A549 (cell line): Measurements from ENCODE around the gene SNCAIP. TPM values are rescaled to one million over a fixed set of nuclear protein-coding genes. Genes with fewer than 3 reads are reported as not detected.

Source experiments
- ATAC-seq, 2 experiments: fragments of 200-7000 bp in 1 of 2; fragments of >200 bp in 1 of 2; cut with Nextera tagmentation in 1 of 2; cut with Tn5 transposase in 1 of 2; 3 replicates each; pipeline versions ENCODE4 v1.8.0 to v1.9.1; 2018 to 2020; ENCODE audit warnings: mild to moderate bottlenecking in 1 of 2, moderate library complexity in 1 of 2
- CTCF ChIA-PET: fragments of 300-600 bp; sonication (Branson Sonifier 250); formaldehyde crosslinking; extraction: SDS; loops from one replicate; lab custom pipeline; 2021; ENCODE audit warnings: antibody characterized with exemption, inconsistent platforms; lab: Yijun Ruan, JAX
- POLR2A ChIA-PET: fragments of 350-600 bp; formaldehyde crosslinking; extraction: SDS; loops from one replicate; lab custom pipeline; 2021; ENCODE audit warnings: antibody characterized with exemption, inconsistent platforms; lab: Yijun Ruan, JAX
- DNase-seq, 2 experiments: peaks; one replicate each; pipeline versions ENCODE4 v3.0.0 to v3.0.0-alpha.2; 2011 to 2016; ENCODE audit warnings: low read depth in 1 of 2, low spot score in 1 of 2
- FAIRE-seq: peaks from 2 replicates; lab custom pipeline; 2011; peaks lifted over from hg19 to GRCh38; lab: Jason Lieb, UNC
- H3K27ac ChIP-seq, 2 experiments: fragments of >200 bp; sonication (Bioruptor Twin); formaldehyde crosslinking; 3 replicates each; pipeline ENCODE4 v1.5.1; 2016 to 2017
- H3K4me1 ChIP-seq: fragments of >200 bp; sonication (Bioruptor Twin); formaldehyde crosslinking; 3 replicates; pipeline ENCODE4 v1.6.1; 2016
- H3K4me2 ChIP-seq: fragments of >200 bp; sonication (Bioruptor Twin); formaldehyde crosslinking; 3 replicates; pipeline ENCODE4 v1.6.1; 2016
- H3K4me3 ChIP-seq: fragments of >200 bp; sonication (Bioruptor Twin); formaldehyde crosslinking; 3 replicates; pipeline ENCODE4 v1.5.1; 2016
- H3K9me3 ChIP-seq: fragments of >200 bp; sonication (Bioruptor Twin); formaldehyde crosslinking; 3 replicates; pipeline ENCODE4 v1.6.1; 2016
- CBX2 ChIP-seq: fragments of 200-600 bp; sonication (generic); IDR thresholded peaks from 2 replicates; pipeline ENCODE4 v1.6.1; 2016; ENCODE audit warnings: low read depth, mild to moderate bottlenecking, borderline replicate concordance
- CHD2 ChIP-seq: fragments of 150-350 bp; IDR thresholded peaks from 2 replicates; pipeline ENCODE4 v1.6.1; 2014; ENCODE audit warnings: low read length; ENCODE audit not compliant: partially characterized antibody
- CHD4 ChIP-seq: fragments of 200-600 bp; sonication (generic); IDR thresholded peaks from 2 replicates; pipeline ENCODE4 v1.6.1; 2016; ENCODE audit warnings: antibody characterized with exemption, mild to moderate bottlenecking, borderline replicate concordance
- E2F6 ChIP-seq: IDR thresholded peaks from 2 replicates; pipeline ENCODE4 v1.6.1; 2012; ENCODE audit warnings: low read depth, borderline replicate concordance
- EHF ChIP-seq: fragments of 250-450 bp; sonication (Bioruptor Pico); IDR thresholded peaks from 2 replicates; pipeline ENCODE4 v1.5.0; 2020; ENCODE audit warnings: mild to moderate bottlenecking
- ESRRA ChIP-seq: fragments of 150-350 bp; IDR thresholded peaks from 2 replicates; pipeline ENCODE4 v1.6.1; 2014; ENCODE audit warnings: mild to moderate bottlenecking, low read length, borderline replicate concordance
- FOSB ChIP-seq: fragments of 250-450 bp; sonication (Bioruptor Pico); IDR thresholded peaks from 2 replicates; pipeline ENCODE4 v1.5.0; 2020; ENCODE audit warnings: mild to moderate bottlenecking, moderate library complexity
- FOXS1 ChIP-seq: fragments of 250-450 bp; sonication (Bioruptor Pico); IDR thresholded peaks from 2 replicates; pipeline ENCODE4 v1.5.0; 2020; ENCODE audit warnings: mild to moderate bottlenecking, moderate library complexity
- HEYL ChIP-seq: fragments of 250-450 bp; sonication (Bioruptor Pico); IDR thresholded peaks from 2 replicates; pipeline ENCODE4 v1.8.0; 2021; ENCODE audit warnings: mild to moderate bottlenecking, moderate library complexity
- HMGXB4 ChIP-seq: fragments of 250-450 bp; sonication (Bioruptor Pico); IDR thresholded peaks from 2 replicates; pipeline ENCODE4 v1.5.0; 2021; ENCODE audit warnings: mild to moderate bottlenecking, moderate library complexity, borderline replicate concordance
- HOXA7 ChIP-seq: fragments of 250-450 bp; sonication (Bioruptor Pico); IDR thresholded peaks from 2 replicates; pipeline ENCODE4 v1.5.0; 2020; ENCODE audit warnings: mild to moderate bottlenecking, moderate library complexity
- NR3C1 ChIP-seq: fragments of >200 bp; sonication (Bioruptor Twin); formaldehyde crosslinking; IDR thresholded peaks from 3 replicates; pipeline ENCODE4 v1.6.1; 2017
- PHF8 ChIP-seq: fragments of 200-600 bp; sonication (generic); IDR thresholded peaks from 2 replicates; pipeline ENCODE4 v1.6.1; 2016; ENCODE audit warnings: low read depth, mild to moderate bottlenecking, antibody characterized with exemption, moderate library complexity, borderline replicate concordance
- RFX5 ChIP-seq: fragments of 450-650 bp; IDR thresholded peaks from 2 replicates; pipeline ENCODE4 v1.7.1; 2014; ENCODE audit warnings: antibody characterized with exemption, mild to moderate bottlenecking, moderate library complexity
- SREBF2 ChIP-seq: fragments of 450-650 bp; IDR thresholded peaks from 2 replicates; pipeline ENCODE4 v1.6.1; 2014; ENCODE audit warnings: mild to moderate bottlenecking, moderate library complexity
- TFCP2L1 ChIP-seq: fragments of 250-450 bp; sonication (Bioruptor Pico); IDR thresholded peaks from 2 replicates; pipeline ENCODE4 v1.5.0; 2021; ENCODE audit warnings: mild to moderate bottlenecking
- TP53 ChIP-seq: fragments of 250-450 bp; sonication (Bioruptor Pico); IDR thresholded peaks from 2 replicates; pipeline ENCODE4 v1.5.0; 2021; ENCODE audit warnings: mild to moderate bottlenecking, moderate library complexity
- USF2 ChIP-seq: fragments of 450-650 bp; IDR thresholded peaks from 2 replicates; pipeline ENCODE4 v1.6.1; 2014; ENCODE audit warnings: antibody characterized with exemption
- ZFP36 ChIP-seq: fragments of 450-650 bp; IDR thresholded peaks from 2 replicates; pipeline ENCODE4 v1.6.1; 2014; ENCODE audit warnings: borderline replicate concordance; ENCODE audit not compliant: partially characterized antibody
- ZNF302 ChIP-seq: fragments of 250-450 bp; sonication (Bioruptor Pico); IDR thresholded peaks from 2 replicates; pipeline ENCODE4 v1.9.0; 2021; ENCODE audit warnings: inconsistent platforms, mild to moderate bottlenecking, moderate library complexity
- ZSCAN20 ChIP-seq: fragments of 250-450 bp; sonication (Bioruptor Pico); IDR thresholded peaks from 2 replicates; pipeline ENCODE4 v1.8.0; 2022; ENCODE audit warnings: mild to moderate bottlenecking, moderate library complexity
- WGBS: methylation state at CpG from one replicate; pipeline ENCODE4 v1.1.6; 2017; ENCODE audit errors: missing lambda C conversion rate; 5-methylcytosine and 5-hydroxymethylcytosine counted together
- polyA plus RNA-seq, 4 experiments: library from polyadenylated mRNA; depleted of rRNA in 3 of 4; stranded (reverse); fragments of >200 nt; fragmentation: RNase III in 1 of 4; extraction: RNeasy Plus Mini Kit Qiagen cat#74134 plus additional on column Dnase treatment in 1 of 4; gene quantifications; 2 replicates in 3 of 4; 3 replicates in 1 of 4; pipeline ENCODE4 v1.2.3, GENCODE V29; 2011 to 2017
- TF ChIP-seq, protein P1 (sequence below): IDR thresholded peaks from 2 replicates; pipeline ENCODE4 v1.6.1; 2012
- TF ChIP-seq, protein P2 (sequence below): fragments of 250-450 bp; sonication (Bioruptor Pico); IDR thresholded peaks from 2 replicates; pipeline ENCODE4 v1.5.0; 2020; ENCODE audit warnings: low read depth, mild to moderate bottlenecking, moderate library complexity
- TF ChIP-seq, protein P3 (sequence below): fragments of 200-600 bp; sonication (generic); IDR thresholded peaks from 2 replicates; pipeline ENCODE4 v1.6.1; 2016; ENCODE audit warnings: antibody characterized with exemption, mild to moderate bottlenecking, moderate library complexity
- TF ChIP-seq, protein P4 (sequence below): fragments of >200 bp; sonication (Bioruptor Twin); formaldehyde crosslinking; IDR thresholded peaks from 3 replicates; pipeline ENCODE4 v1.6.1; 2016

The SNCAIP gene
- polyA plus RNA-seq, 2 of the 4 experiments (the other 2 are of a cell fraction), result 0.03 to 0.04 TPM

DNA sequence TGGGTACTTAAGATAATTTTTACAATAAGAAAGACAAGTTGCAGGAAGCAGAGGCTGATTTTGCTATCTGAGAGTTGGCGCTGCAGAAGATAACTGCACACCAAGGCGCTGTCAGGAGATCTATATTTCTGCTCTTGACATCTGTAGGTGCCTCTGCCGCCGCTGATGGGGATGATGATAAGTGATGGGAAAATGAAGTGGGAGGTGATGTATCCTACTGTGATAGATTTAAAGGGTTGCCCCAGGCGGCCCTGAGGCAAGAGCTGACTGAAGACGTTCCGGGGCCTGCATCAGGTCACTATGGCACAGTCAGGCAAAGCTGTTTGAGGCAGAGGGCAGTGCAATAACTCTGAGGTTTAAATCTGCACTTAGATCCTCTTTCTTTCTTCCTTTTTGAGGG lies 78.1 kb downstream of the SNCAIP start:
- Histone ChIP-seq H3K9me3 (no peaks in the 10 kb centered on the region), H3K4me2 (no peak overlapping the region), H3K27ac (no peak overlapping the region), H3K4me1 (no peaks in the 10 kb centered on the region), H3K4me3 (no peak overlapping the region)
- FAIRE-seq (no peak), DNase-seq (no peak), ATAC-seq (no peak)
- no peak for TF ChIP-seq PHF8
- no peak for TF ChIP-seq SREBF2
- no peak for TF ChIP-seq EHF (CRISPR knock-in tag)
- TF ChIP-seq ZSCAN20 (CRISPR knock-in tag), result no peak
- no peak for TF ChIP-seq ESRRA
- no peak for TF ChIP-seq TP53 (CRISPR knock-in tag)
- no peak for TF ChIP-seq FOXS1
- TF ChIP-seq USF2, result no peak
- no peak for TF ChIP-seq HMGXB4 (CRISPR knock-in tag)
- 69% methylated on average over 7 of the region's 7 CpGs for WGBS
- ChIA-PET CTCF (no interaction called here), POLR2A (no interaction called here)

DNA sequence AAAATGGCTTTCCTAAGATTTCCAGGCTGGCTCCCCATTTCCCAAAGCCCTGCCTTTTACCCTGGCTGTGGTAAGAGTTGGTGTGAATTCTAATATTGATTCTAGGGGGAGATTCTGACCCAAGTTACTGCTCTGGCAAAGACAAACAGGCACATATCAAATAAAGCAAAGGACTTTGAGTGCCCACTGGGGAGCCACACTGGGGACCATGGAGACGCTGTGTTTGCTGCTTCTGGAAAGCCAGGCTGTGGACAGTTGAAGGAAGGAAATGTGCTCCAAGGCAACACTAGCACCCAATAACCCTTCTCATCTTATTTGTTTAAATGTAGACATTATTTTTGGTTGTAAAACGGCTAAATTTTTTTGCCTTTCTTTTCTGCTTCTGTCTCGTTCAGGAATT lies 78.7 kb downstream of the SNCAIP start:
- no peaks in the 10 kb centered on the region for H3K4me1 ChIP-seq
- no peak overlapping the region for H3K4me2 ChIP-seq
- DNase-seq, result no peak
- CTCF ChIA-PET, result no interaction called here
- POLR2A ChIA-PET, result no interaction called here
- FAIRE-seq, result no peak
- no peak overlapping the region for H3K4me3 ChIP-seq
- H3K9me3 ChIP-seq, result no peaks in the 10 kb centered on the region
- TF ChIP-seq RFX5, result no peak
- TF ChIP-seq, protein P1, sequence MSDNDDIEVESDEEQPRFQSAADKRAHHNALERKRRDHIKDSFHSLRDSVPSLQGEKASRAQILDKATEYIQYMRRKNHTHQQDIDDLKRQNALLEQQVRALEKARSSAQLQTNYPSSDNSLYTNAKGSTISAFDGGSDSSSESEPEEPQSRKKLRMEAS, result no peak
- no peak for TF ChIP-seq CBX2
- TF ChIP-seq NR3C1, result no peak
- no peak for TF ChIP-seq PHF8
- TF ChIP-seq, protein P2, sequence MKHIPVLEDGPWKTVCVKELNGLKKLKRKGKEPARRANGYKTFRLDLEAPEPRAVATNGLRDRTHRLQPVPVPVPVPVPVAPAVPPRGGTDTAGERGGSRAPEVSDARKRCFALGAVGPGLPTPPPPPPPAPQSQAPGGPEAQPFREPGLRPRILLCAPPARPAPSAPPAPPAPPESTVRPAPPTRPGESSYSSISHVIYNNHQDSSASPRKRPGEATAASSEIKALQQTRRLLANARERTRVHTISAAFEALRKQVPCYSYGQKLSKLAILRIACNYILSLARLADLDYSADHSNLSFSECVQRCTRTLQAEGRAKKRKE, result no peak
- TF ChIP-seq CHD2, result no peak
- no peak for TF ChIP-seq HOXA7 (CRISPR knock-in tag)
- no peak for TF ChIP-seq HEYL (CRISPR knock-in tag)
- TF ChIP-seq FOSB (CRISPR knock-in tag), result no peak
- TF ChIP-seq ZNF302, result no peak
- no peak for TF ChIP-seq TFCP2L1 (CRISPR knock-in tag)
- TF ChIP-seq CHD4, result no peak
- TF ChIP-seq, protein P3, sequence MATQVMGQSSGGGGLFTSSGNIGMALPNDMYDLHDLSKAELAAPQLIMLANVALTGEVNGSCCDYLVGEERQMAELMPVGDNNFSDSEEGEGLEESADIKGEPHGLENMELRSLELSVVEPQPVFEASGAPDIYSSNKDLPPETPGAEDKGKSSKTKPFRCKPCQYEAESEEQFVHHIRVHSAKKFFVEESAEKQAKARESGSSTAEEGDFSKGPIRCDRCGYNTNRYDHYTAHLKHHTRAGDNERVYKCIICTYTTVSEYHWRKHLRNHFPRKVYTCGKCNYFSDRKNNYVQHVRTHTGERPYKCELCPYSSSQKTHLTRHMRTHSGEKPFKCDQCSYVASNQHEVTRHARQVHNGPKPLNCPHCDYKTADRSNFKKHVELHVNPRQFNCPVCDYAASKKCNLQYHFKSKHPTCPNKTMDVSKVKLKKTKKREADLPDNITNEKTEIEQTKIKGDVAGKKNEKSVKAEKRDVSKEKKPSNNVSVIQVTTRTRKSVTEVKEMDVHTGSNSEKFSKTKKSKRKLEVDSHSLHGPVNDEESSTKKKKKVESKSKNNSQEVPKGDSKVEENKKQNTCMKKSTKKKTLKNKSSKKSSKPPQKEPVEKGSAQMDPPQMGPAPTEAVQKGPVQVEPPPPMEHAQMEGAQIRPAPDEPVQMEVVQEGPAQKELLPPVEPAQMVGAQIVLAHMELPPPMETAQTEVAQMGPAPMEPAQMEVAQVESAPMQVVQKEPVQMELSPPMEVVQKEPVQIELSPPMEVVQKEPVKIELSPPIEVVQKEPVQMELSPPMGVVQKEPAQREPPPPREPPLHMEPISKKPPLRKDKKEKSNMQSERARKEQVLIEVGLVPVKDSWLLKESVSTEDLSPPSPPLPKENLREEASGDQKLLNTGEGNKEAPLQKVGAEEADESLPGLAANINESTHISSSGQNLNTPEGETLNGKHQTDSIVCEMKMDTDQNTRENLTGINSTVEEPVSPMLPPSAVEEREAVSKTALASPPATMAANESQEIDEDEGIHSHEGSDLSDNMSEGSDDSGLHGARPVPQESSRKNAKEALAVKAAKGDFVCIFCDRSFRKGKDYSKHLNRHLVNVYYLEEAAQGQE, result no peak
- TF ChIP-seq E2F6, result no peak
- TF ChIP-seq, protein P4, sequence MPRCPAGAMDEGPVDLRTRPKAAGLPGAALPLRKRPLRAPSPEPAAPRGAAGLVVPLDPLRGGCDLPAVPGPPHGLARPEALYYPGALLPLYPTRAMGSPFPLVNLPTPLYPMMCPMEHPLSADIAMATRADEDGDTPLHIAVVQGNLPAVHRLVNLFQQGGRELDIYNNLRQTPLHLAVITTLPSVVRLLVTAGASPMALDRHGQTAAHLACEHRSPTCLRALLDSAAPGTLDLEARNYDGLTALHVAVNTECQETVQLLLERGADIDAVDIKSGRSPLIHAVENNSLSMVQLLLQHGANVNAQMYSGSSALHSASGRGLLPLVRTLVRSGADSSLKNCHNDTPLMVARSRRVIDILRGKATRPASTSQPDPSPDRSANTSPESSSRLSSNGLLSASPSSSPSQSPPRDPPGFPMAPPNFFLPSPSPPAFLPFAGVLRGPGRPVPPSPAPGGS, result no peak
- TF ChIP-seq USF2, result no peak
- no peak for TF ChIP-seq ZFP36
- TF ChIP-seq, all 56 proteins: peak for 0
- no peak overlapping the region for H3K27ac ChIP-seq
- no peak for ATAC-seq
- WGBS, result 10% methylated on average over 3 of the region's 3 CpGs
